Measurements from ENCODE around the gene GLI3.
"Not testable (repeated sequence)": the region's sequence is repeated elsewhere in the genome, so short reads cannot be mapped to it uniquely, and the experiment has no call there.

The GLI3 gene

DNA sequence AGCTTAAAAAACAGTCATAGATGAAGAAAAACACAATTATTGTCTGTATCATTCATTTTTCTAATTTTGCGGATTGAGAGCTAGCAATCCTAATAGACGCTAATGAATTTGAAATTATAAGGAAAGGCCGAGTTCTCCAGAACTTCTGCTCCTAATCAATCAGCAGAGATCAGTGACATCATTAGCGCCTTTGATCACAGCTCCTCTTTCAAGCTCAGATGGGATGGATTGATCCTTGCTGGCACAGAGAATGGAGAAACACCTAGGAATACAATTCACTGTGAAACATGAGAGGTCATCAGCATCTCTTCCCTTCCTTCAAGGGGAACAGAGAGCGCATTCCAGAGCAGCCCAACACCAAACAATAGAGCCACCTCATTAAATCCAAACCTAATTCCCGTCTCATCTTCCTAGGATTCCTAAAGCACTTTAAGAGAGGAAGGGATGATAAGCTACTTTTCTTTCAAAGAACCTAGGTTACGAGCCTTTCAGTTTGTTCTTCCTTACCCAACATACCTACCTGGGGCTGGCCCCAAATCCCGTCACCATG is 24.4 kb downstream of the GLI3 start:
- peak; percentile 37 for DNase-seq (ENCODE audit: low spot score)

DNA sequence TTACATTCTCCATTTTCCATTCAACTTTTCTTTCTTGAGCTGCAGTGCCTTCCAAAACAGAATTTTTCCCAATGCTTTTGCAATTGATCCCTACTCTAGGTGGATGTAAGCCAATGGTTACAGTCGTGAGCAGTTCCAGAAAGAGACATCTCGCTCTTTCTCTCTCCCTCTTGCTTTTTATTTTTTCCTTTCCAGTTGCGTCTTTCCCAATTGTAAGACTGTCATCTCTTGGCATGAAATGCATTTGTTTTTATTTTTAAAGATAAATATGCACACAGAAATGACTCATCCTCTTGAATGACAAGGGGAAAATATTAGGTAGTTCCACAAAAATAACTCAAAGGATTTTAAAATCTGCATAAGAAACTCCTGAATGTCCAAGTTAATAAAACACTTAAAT is 25.1 kb downstream of the GLI3 start:
- no peak for DNase-seq (ENCODE audit: low spot score)

DNA sequence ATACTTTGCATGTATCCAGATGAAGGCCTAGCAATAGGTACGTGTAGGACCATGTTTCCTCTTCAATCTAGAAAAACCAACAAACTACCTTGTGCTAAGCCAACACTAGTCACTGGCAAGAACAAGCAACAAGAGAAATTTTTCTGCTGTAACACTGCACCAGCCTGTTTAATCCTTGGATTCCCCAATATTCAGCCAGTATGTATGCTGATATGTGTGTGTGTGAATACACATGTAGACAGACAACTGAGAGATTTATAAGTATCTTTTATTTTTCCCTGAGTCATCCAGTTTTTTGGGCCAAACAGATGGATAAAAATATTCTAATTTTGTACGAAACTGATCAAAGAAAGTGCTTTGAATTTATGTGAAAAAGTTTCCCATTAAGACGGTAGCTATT is 26.2 kb downstream of the GLI3 start:
- no peak for DNase-seq (ENCODE audit: low spot score)

DNA sequence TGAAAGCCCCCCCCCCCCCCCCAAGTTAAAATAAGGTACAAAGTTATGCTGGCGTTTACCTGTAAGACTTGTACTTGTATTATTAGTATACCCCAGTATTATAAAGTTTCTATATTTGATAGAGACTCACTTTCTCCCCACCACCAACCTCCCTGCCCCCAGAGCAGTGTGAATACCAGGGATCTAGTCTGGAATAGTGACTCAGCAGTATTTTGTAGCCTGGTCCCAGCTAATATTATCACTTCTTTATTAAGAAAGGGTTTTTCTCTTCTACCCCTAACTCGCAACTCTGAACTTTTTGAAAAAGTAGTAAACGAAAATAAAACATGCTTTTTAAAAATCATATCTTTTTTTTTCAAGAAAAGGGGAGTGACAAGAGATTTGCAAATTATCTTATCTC is 26.7 kb downstream of the GLI3 start:
- no peak for DNase-seq (ENCODE audit: low spot score)

GRCh38 chr7:42209085-42209484 is 27.9 kb downstream of the GLI3 start:
- not testable (repeated sequence) for DNase-seq (ENCODE audit: low spot score)

DNA sequence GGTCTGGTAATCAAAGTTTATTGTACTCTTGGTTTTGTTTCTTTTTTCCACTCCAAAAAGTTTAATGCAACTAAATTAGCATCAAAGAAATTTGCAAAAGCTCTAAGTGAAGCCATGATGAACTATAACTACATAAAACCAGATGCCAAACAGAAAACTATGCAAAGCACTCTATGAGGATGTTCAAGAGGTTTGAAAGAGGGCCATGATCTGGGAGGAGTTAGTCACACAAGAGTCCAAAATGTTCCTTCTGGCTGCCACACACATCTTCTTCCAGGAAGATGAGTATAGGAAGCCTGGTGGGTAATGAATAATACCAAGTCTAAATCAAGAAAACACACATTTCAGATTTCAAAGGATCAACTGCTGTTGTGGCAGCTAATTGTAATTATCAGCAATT is 28.4 kb downstream of the GLI3 start:
- no peak for DNase-seq (ENCODE audit: low spot score)

- no peak for DNase-seq (ENCODE audit: low spot score)
Observed at GRCh38 chr7:42207420-42207819, 29.6 kb downstream of the GLI3 start.

- no peak for DNase-seq (ENCODE audit: low spot score)
Observed at GRCh38 chr7:42203336-42203735, 33.7 kb downstream of the GLI3 start.

DNA sequence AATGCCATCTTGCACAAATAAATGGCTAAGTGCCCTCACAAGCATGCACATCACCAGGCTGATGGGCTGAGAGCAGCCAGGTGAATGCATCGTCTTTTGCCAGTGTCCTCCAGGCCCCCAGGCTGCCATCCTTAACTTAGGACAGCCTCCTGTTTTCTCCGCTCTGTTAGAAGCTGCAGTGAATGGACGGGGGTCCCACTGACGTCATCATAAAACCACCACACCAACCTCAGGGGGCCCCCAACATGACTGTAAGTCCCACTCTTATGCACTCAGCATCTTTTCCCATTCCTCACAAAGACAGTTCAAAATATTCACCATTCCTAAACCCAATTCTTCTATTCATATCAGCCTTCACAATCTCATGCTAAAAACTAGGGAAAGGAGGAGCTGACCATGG is 34.4 kb downstream of the GLI3 start:
- DNase-seq (ENCODE audit: low spot score): no peak

- no peak for DNase-seq (ENCODE audit: low spot score)
Observed at GRCh38 chr7:42198974-42199668, 37.9 kb downstream of the GLI3 start.

DNA sequence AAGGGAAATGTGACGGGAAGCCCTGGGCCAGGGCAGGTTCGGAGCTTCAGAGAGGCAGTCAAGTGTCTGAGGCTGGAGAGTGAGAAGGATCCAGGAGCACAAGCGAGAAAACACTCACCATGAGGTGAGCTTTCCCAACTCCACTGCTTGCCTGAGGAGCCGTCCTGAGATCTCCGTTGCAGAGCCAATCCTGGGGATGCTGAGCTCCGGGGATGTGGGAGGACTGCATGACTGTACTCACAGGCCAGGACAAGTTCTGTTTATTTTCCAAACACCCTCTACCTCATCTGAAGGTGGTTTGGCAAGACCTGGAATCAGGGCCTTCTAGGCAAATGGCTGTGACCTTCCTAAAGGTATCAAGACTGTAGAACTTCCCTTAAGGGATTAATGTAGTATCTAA is 38.7 kb downstream of the GLI3 start:
- DNase-seq (ENCODE audit: low spot score): no peak

DNA sequence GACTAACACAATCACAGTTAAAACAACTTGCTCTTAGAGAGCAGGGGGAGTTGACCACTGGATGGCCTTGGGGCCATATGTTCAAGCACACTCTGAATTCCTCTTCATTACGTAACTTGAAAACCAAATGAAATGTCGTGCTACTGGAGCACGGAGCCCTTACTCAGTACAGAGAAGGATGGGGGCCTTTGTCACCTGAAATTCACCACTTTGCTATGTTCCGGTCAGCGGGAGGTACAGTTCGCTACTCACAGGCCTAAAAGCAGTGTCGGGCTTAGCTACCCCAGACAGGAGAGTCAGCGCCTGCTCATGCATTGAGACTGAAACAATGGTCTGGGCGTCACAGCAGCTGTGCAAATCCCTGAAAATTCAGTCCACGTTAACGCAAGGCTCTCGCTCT is 39.6 kb downstream of the GLI3 start:
- no peak for DNase-seq (ENCODE audit: low spot score)

GRCh38 chr7:42194238-42194637 is 42.8 kb downstream of the GLI3 start:
- DNase-seq (ENCODE audit: low spot score): no peak

- no peak for DNase-seq (ENCODE audit: low spot score)
Observed at GRCh38 chr7:42193471-42194129, 43.4 kb downstream of the GLI3 start.

- DNase-seq (ENCODE audit: low spot score): peak; percentile 54
Observed at GRCh38 chr7:42192851-42193461, 44.1 kb downstream of the GLI3 start.

GRCh38 chr7:42192066-42192465 is 44.9 kb downstream of the GLI3 start:
- no peak for DNase-seq (ENCODE audit: low spot score)

DNA sequence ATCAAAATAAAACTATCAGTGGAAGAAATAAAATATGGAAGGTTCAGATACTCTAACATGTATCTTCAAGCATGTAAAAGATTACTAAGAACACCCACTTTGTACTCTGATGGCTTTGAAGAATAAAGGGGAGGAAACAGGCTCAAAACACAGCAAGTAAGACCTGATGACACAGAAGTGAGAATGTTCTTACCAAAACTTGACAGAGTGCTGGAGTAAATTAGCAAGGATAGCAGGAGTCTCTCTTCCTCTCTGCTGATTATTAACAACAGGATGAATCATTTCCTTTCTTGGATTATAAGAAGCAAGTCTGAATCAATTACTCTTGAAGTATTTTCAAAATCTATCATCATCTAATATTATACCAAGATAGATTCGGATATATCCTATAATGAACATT is 47.5 kb downstream of the GLI3 start:
- no peak for DNase-seq (ENCODE audit: low spot score)

DNA sequence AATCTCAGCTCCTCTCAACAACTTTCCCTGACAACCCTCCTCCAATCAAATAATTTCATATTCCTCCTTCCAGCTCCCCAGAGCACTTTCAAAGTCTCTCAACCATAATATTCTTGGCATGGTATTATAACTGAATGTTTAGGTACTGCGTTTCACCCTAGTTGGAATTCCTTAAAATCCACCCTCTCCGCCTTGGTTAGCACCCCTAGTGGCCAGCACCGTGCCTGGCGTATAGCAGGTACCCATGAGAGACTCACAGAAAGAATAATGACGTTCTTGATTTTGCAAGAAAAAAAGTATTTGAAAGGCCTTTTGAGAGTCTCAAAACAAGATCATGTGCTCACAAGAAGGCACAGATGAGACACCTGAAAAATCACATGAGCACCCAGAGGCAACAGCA is 50.9 kb downstream of the GLI3 start:
- DNase-seq (ENCODE audit: low spot score): peak; percentile 53

- DNase-seq (ENCODE audit: low spot score): no peak
Observed at GRCh38 chr7:42185726-42186125, 51.3 kb downstream of the GLI3 start.

DNA sequence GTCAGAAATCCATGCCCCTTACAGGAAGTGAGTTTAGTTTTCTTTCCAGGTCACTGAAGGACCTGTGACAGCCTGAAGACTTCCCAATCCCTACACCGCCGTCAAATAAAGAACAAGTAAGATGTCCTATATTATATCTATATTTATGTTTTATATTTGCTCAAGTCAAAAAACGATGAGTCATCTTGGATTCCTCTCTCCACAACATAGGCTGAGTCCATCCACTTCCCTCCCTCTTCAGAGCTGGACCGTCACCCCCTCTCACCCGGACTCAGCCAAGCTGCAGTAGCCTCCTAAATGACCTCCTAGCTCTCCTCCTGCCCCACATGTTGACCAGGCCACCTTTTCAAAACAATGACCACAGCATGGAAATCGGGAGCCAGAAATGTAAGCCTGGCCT is 53.5 kb downstream of the GLI3 start:
- DNase-seq (ENCODE audit: low spot score): no peak

GRCh38 chr7:42181566-42181965 is 55.4 kb downstream of the GLI3 start:
- no peak for DNase-seq (ENCODE audit: low spot score)

DNA sequence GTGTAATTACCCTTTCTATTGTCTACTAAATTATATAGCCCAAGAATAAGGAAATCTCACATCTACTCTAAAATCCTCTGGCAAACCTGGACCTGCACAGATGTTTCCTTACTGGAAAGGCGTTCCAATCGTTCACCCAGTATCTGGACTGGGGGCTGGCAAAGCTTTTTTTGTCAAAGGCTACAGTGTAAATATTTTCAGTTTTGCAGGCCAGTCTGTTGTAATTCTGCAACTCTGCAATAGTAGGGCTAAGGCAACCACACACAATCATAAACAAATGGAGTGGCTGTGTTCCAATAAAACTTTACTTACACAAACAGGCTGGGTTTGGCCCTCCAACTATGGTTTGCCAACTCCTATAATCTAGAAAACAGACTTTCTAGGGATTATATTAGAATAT is 56.2 kb downstream of the GLI3 start:
- no peak for DNase-seq (ENCODE audit: low spot score)

DNA sequence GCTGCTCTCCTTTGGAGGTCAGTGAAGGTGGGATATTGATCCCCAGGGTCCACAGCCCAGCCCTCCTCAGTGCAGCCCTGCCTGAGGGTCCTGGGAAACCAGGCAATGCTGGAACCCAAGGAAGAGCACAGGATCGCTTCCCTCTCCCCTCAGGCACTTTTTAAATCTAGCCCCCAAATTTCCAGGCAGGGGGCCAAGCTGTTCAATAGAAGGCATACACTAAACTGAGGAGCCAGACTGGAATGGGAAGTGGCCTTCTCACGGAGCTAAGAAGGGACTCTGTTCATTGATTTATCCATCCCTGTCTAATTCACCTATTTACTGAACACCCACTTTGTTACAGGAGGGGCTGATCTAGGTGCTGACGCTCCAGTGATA is 60.3 kb downstream of the GLI3 start:
- no peak for DNase-seq (ENCODE audit: low spot score)

All from iPS-NIHi11 (cell line).